Endodermal cell (in vitro differentiated cells): ENCODE results near the gene ISY1. TPM values are rescaled to one million over a fixed set of nuclear protein-coding genes. Genes with fewer than 3 reads are reported as not detected.
A peak's percentile ranks its signal among the peaks of the same experiment; 100 is the strongest.
"Not testable (repeated sequence)": the region's sequence is repeated elsewhere in the genome, so short reads cannot be mapped to it uniquely, and the experiment has no call there.

Source experiments
- DNase-seq: peaks from one replicate; pipeline ENCODE4 v3.0.0-alpha.2; 2017
- H3K27ac ChIP-seq: 2 replicates; pipeline ENCODE4 v1.5.1; 2013; ENCODE audit warnings: mild to moderate bottlenecking, low read depth, low read length, moderate library complexity
- H3K27me3 ChIP-seq: 2 replicates; pipeline ENCODE4 v1.6.1; 2013; ENCODE audit warnings: mild to moderate bottlenecking, low read length, moderate library complexity; ENCODE audit not compliant: insufficient read depth, control insufficient read depth, poor library complexity, severe bottlenecking
- H3K36me3 ChIP-seq: 2 replicates; pipeline ENCODE4 v1.7.0; 2013; ENCODE audit warnings: mild to moderate bottlenecking, low read length, moderate library complexity; ENCODE audit not compliant: control insufficient read depth, insufficient read depth
- H3K4me1 ChIP-seq: one replicate; pipeline ENCODE4 v1.7.0; 2013; ENCODE audit warnings: low read length; ENCODE audit not compliant: control insufficient read depth, insufficient read depth
- H3K4me3 ChIP-seq: 2 replicates; pipeline ENCODE4 v1.5.1; 2013; ENCODE audit warnings: mild to moderate bottlenecking, low read length, moderate library complexity
- H3K9ac ChIP-seq: 2 replicates; pipeline ENCODE4 v1.6.1; 2013; ENCODE audit warnings: mild to moderate bottlenecking, low read length, moderate library complexity; ENCODE audit not compliant: poor library complexity, severe bottlenecking; ENCODE audit errors: extremely low read depth
- H3K9me3 ChIP-seq: 2 replicates; pipeline ENCODE4 v1.6.1; 2013; ENCODE audit warnings: mild to moderate bottlenecking, low read length, moderate library complexity; ENCODE audit not compliant: control insufficient read depth
- H3K27ac Mint-ChIP-seq: 2 replicates; pipeline ENCODE4 v1.8.0; 2020; ENCODE audit warnings: mixed read lengths
- H3K27me3 Mint-ChIP-seq: 2 replicates; pipeline ENCODE4 v1.8.0; 2021; ENCODE audit warnings: mild to moderate bottlenecking, mixed read lengths; ENCODE audit not compliant: insufficient read depth
- H3K36me3 Mint-ChIP-seq: 2 replicates; pipeline ENCODE4 v1.8.0; 2020; ENCODE audit warnings: low read depth, mixed read lengths
- H3K4me1 Mint-ChIP-seq: 2 replicates; pipeline ENCODE4 v1.8.0; 2020; ENCODE audit warnings: mixed read lengths
- H3K4me3 Mint-ChIP-seq: 2 replicates; pipeline ENCODE4 v1.8.0; 2020; ENCODE audit warnings: mild to moderate bottlenecking, moderate library complexity, mixed read lengths
- H3K9me3 Mint-ChIP-seq: 2 replicates; pipeline ENCODE4 v1.8.0; 2020; ENCODE audit warnings: mild to moderate bottlenecking, mixed read lengths
- CTCF ChIP-seq: fragments of 200-600 bp; sonication (generic); conservative IDR thresholded peaks from 2 replicates; pipeline ENCODE4 v1.5.0; 2021; ENCODE audit warnings: antibody characterized with exemption, mild to moderate bottlenecking
- WGBS, 2 experiments: methylation state at CpG; one replicate each; pipeline versions ENCODE4 v1.1.5 to v1.1.7; 2013; ENCODE audit warnings: missing lambda C conversion rate in 2 of 2, mixed read lengths in 1 of 2; ENCODE audit not compliant: insufficient coverage in 1 of 2, insufficient read length in 1 of 2; 5-methylcytosine and 5-hydroxymethylcytosine counted together
- total RNA-seq, 2 donors: library from RNA; stranded (reverse); fragmentation: NEBNext Ultra II Directional in 1 of 2; extraction: Animal tissue kit (Norgen Biotek cat#: 25700) in 1 of 2; gene quantifications; 2 replicates in 1 of 2; 3 replicates in 1 of 2; pipeline ENCODE4 v1.2.1, GENCODE V29; 2021

ISY1 gene
- total RNA-seq, 2 donors from 2014 or later: 28.9 to 32.9 TPM

DNA sequence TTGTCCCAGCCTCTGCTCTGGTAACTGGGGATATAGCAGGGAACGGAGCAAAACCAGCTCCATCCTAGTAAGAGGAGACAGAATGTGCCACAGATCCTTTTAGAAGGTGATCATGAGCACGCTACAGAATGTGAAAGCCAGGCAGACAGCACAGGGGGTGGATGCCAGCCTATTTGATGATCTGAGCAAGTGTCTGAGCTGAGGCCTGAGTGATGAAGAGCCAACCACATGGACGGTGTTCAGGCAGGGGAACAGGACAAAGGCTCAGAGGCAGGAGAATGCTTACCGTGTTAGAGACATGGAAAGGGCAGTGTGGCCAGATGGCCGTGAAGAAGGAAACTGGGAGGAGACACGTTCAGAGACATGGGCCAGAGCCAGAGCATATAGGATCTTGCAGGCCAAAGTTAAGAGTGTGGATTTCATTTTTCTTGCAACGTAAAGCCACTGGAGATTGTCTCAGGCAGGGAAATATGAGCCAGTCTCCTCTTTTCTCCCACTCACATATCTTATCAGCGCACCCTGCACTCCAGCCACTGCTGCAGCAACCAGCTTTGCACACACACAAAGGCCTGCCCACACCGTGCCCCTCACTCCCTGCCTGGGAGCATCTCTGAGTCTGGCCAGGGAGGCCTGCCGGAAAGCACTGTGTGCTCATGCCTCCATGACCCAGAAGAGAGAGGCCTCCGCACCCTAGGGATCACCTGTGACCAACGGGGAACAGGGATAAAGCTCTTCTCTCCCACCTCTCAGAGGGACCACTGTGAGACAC lies 59.3 kb downstream of the ISY1 start:
- Mint-ChIP-seq H3K27me3 (no peaks in the 10 kb centered on the region), H3K9me3 (no peaks in the 10 kb centered on the region)

GRCh38 chr3:129100274-129100673 lies 60.6 kb downstream of the ISY1 start:
- peaks cover 2% of the 10 kb centered on the region for H3K4me1 Mint-ChIP-seq
- no peaks in the 10 kb centered on the region for H3K9me3 ChIP-seq
- no peak overlapping the region for H3K4me3 Mint-ChIP-seq
- no peak for DNase-seq
- no peaks in the 10 kb centered on the region for H3K27me3 ChIP-seq
- 71 to 79% methylated on average over 1 of the region's 1 CpG for WGBS, 2 experiments
- no peak overlapping the region for H3K27ac Mint-ChIP-seq
- no peaks in the 10 kb centered on the region for H3K27me3 Mint-ChIP-seq
- peaks cover 5% of the 10 kb centered on the region for H3K36me3 ChIP-seq
- no peaks in the 10 kb centered on the region for H3K4me1 ChIP-seq
- no peak overlapping the region for H3K27ac ChIP-seq
- H3K36me3 Mint-ChIP-seq: peaks cover 25% of the 10 kb centered on the region
- H3K9ac ChIP-seq: no peak overlapping the region
- no peaks in the 10 kb centered on the region for H3K9me3 Mint-ChIP-seq
- H3K4me3 ChIP-seq: no peak overlapping the region
- no peak for TF ChIP-seq CTCF

More for the DNA sequence above, 59.3 kb downstream of the ISY1 start:
- no peak for DNase-seq
- no peaks in the 10 kb centered on the region for H3K27me3 ChIP-seq
- H3K9ac ChIP-seq: no peak overlapping the region
- no peak overlapping the region for H3K4me3 Mint-ChIP-seq
- TF ChIP-seq CTCF: no peak
- 92 to 97% methylated on average over 11 to 12 of the region's 12 CpGs for WGBS, 2 experiments
- peaks cover 25% of the 10 kb centered on the region for H3K36me3 Mint-ChIP-seq
- peaks cover 5% of the 10 kb centered on the region for H3K36me3 ChIP-seq
- H3K9me3 ChIP-seq: no peaks in the 10 kb centered on the region
- no peak overlapping the region for H3K27ac ChIP-seq
- H3K4me1 Mint-ChIP-seq: peaks cover 2% of the 10 kb centered on the region
- H3K4me1 ChIP-seq: no peaks in the 10 kb centered on the region
- no peak overlapping the region for H3K27ac Mint-ChIP-seq
- H3K4me3 ChIP-seq: no peak overlapping the region

GRCh38 chr3:129095285-129095684 lies 65.6 kb downstream of the ISY1 start:
- no peaks in the 10 kb centered on the region for H3K9me3 ChIP-seq
- no peak overlapping the region for H3K27ac ChIP-seq
- no peaks in the 10 kb centered on the region for H3K27me3 ChIP-seq
- H3K27ac Mint-ChIP-seq: no peak overlapping the region
- H3K4me1 ChIP-seq: no peaks in the 10 kb centered on the region
- no peak overlapping the region for H3K4me3 ChIP-seq
- no peak overlapping the region for H3K9ac ChIP-seq
- H3K4me1 Mint-ChIP-seq: no peaks in the 10 kb centered on the region
- DNase-seq: no peak
- H3K27me3 Mint-ChIP-seq: no peaks in the 10 kb centered on the region
- H3K4me3 Mint-ChIP-seq: no peak overlapping the region
- H3K36me3 ChIP-seq: peaks cover 19% of the 10 kb centered on the region
- peaks cover 30% of the 10 kb centered on the region for H3K36me3 Mint-ChIP-seq
- 93 to 94% methylated on average over 3 to 10 of the region's 10 CpGs for WGBS, 2 experiments
- H3K9me3 Mint-ChIP-seq: no peaks in the 10 kb centered on the region
- TF ChIP-seq CTCF: no peak

DNA sequence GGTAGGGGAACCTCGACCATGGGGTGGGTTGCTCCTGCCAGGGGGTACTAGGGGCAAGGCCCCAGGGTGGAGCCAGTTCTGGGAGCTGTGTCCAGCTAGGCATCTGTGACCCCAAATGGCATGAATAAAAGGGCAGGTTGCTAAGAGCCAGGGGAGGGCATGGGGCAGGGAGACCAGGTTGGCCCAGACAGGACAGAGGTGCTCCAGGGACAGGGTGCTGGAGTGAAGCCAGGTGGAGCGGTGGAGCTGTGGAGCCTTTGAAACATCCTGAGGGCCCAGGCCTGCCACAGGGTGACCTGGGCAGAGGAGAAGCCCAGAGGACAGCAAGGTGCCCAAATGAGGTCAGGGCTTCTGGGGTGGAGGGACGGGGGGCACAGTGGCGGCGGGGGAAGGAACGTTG lies 72.6 kb downstream of the ISY1 start:
- not testable (repeated sequence) for DNase-seq, H3K27ac ChIP-seq, H3K4me1 Mint-ChIP-seq, H3K27me3 ChIP-seq, H3K4me3 ChIP-seq, H3K4me1 ChIP-seq, H3K27me3 Mint-ChIP-seq, H3K36me3 Mint-ChIP-seq, H3K4me3 Mint-ChIP-seq, H3K27ac Mint-ChIP-seq, H3K9me3 ChIP-seq, H3K9me3 Mint-ChIP-seq, H3K9ac ChIP-seq
- no CpG with 5 or more reads among the region's 6 CpGs for WGBS, 2 experiments
- H3K36me3 ChIP-seq: peaks cover 11% of the 10 kb centered on the region

GRCh38 chr3:129087904-129088303 lies 73.0 kb downstream of the ISY1 start:
- peak; percentile 72 for DNase-seq
- H3K4me1 Mint-ChIP-seq, H3K27me3 Mint-ChIP-seq, H3K4me3 Mint-ChIP-seq, H3K27me3 ChIP-seq, H3K27ac ChIP-seq, H3K4me1 ChIP-seq, H3K4me3 ChIP-seq, H3K27ac Mint-ChIP-seq, H3K9me3 Mint-ChIP-seq, H3K36me3 Mint-ChIP-seq, H3K9me3 ChIP-seq, H3K9ac ChIP-seq: not testable (repeated sequence)
- 71% methylated on average over 1 of the region's 9 CpGs; no CpG with 5 or more reads in 1 of the 2 experiments for WGBS, 2 experiments
- H3K36me3 ChIP-seq: peaks cover 11% of the 10 kb centered on the region
